Measurements from ENCODE around the gene ARHGAP24.

GRCh38 chr4:85600501-85600900 lies 125.6 kb downstream of the ARHGAP24 start:
- no peak for TF ChIP-seq MAX (IDR thresholded peaks at IDR 0.05)
- TF ChIP-seq POLR2A (IDR thresholded peaks at IDR 0.05; ENCODE audit: low read length): no peak
- no peak for TF ChIP-seq MYC (IDR thresholded peaks at IDR 0.05; ENCODE audit: borderline replicate concordance, low read length)
- TF ChIP-seq CTCF (IDR thresholded peaks at IDR 0.05): no peak
- no peak for TF ChIP-seq EP300 (IDR thresholded peaks at IDR 0.05)

All from A549 (cell line).